Fibroblast of upper back skin (primary cell): Measurements from ENCODE around the gene LGALS1.
"Not testable (repeated sequence)": the region's sequence is repeated elsewhere in the genome, so short reads cannot be mapped to it uniquely, and the experiment has no call there.

Experiments used
- DNase-seq: peaks from one replicate; pipeline ENCODE4 v3.0.0-alpha.2; 2013

Gene LGALS1

GRCh38 chr22:37692627-37693285, 17.3 kb downstream of the LGALS1 start:
- DNase-seq = no peak

- not testable (repeated sequence) for DNase-seq
Measured at GRCh38 chr22:37694131-37694530, 18.7 kb downstream of the LGALS1 start.

- DNase-seq = not testable (repeated sequence)
Measured at GRCh38 chr22:37696260-37696656, 20.8 kb downstream of the LGALS1 start.

- DNase-seq = peak; percentile 96
Measured at GRCh38 chr22:37696657-37697537, 21.5 kb downstream of the LGALS1 start, which contains the start of gene TRIOBP. TRIOBP (plus strand) TSS chr22:37697048; CDS start chr22:37701366, 4,318 bp downstream.

GRCh38 chr22:37697538-37697835, 22.1 kb downstream of the LGALS1 start:
- no peak for DNase-seq

- DNase-seq = no peak
Measured at GRCh38 chr22:37701141-37701786, 25.8 kb downstream of the LGALS1 start.

- no peak for DNase-seq
Measured at GRCh38 chr22:37703906-37704305, 28.5 kb downstream of the LGALS1 start.

- DNase-seq = no peak
Measured at GRCh38 chr22:37704645-37705044, 29.2 kb downstream of the LGALS1 start.

GRCh38 chr22:37705205-37705604, 29.8 kb downstream of the LGALS1 start:
- no peak for DNase-seq

- no peak for DNase-seq
Measured at GRCh38 chr22:37708580-37709444, 33.4 kb downstream of the LGALS1 start.

- DNase-seq = no peak
Measured at GRCh38 chr22:37709445-37709765, 34.0 kb downstream of the LGALS1 start.

GRCh38 chr22:37710675-37711074, 35.2 kb downstream of the LGALS1 start:
- no peak for DNase-seq

- no peak for DNase-seq
Measured at GRCh38 chr22:37711490-37711889, 36.1 kb downstream of the LGALS1 start.

- DNase-seq = no peak
Measured at GRCh38 chr22:37713761-37714160, 38.3 kb downstream of the LGALS1 start.

GRCh38 chr22:37714634-37715033, 39.2 kb downstream of the LGALS1 start:
- no peak for DNase-seq

GRCh38 chr22:37715760-37716159, 40.3 kb downstream of the LGALS1 start:
- DNase-seq = no peak

- peak; percentile 50 for DNase-seq
Measured at GRCh38 chr22:37716708-37717107, 41.3 kb downstream of the LGALS1 start.

GRCh38 chr22:37717235-37717634, 41.8 kb downstream of the LGALS1 start:
- DNase-seq = not testable (repeated sequence)

GRCh38 chr22:37717746-37718305, 42.4 kb downstream of the LGALS1 start:
- DNase-seq = not testable (repeated sequence)

GRCh38 chr22:37725551-37726240, 50.3 kb downstream of the LGALS1 start:
- no peak for DNase-seq

GRCh38 chr22:37726241-37726887, 50.9 kb downstream of the LGALS1 start:
- peak; percentile 26 for DNase-seq
